ENCODE results near the gene DNMT3L.
A peak's percentile ranks its signal among the peaks of the same experiment; 100 is the strongest.
"Not testable (repeated sequence)": the region's sequence is repeated elsewhere in the genome, so short reads cannot be mapped to it uniquely, and the experiment has no call there.

Gene DNMT3L

GRCh38 chr21:44275041-44275440 is 13.3 kb upstream of the DNMT3L start:
- no peak for DNase-seq

- DNase-seq, result no peak
These were observed 11.3 kb upstream of the DNMT3L start for GRCh38 chr21:44273046-44273445.

GRCh38 chr21:44272284-44272858 is 10.7 kb upstream of the DNMT3L start:
- DNase-seq, result no peak

DNA sequence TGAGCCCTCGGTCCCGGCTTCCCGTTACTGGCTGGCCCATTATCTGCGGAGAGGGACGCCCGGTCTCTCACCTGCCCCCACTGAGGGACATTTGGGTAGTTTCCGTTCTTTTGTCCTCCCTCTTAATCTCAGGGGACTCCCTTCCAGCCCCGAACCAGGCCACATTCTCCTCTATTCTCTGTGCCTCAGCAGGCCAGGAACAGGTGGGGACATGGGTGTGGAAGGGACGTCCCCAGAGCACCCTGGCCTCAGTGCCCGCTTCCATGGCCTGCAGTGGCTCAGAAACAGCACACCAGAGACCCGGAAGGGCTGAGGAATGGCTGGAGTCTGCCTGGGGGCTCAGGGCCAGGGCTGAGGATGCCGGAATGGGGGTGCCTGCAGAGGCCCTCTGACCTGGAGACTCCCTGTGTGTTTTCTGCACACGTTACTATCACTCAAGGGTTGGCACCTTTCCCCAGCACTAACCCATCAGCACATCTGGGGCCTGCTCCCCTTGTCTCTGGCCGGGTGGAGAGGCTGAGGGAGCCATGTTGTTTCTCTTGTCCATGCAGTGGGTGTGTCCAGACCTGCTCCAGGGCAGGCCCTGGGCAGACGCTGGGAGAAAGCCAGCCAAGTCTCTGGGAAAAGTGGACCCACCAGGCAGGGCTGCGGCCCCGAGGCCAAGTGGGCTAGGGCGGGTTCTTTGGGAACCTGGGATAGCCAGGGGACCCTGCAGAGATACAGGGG is 10.0 kb upstream of the DNMT3L start:
- DNase-seq, result no peak

- DNase-seq, result no peak
These were observed 7.4 kb upstream of the DNMT3L start for GRCh38 chr21:44269090-44269489.

- DNase-seq, result peak; percentile 37
These were observed 6.0 kb upstream of the DNMT3L start for GRCh38 chr21:44267655-44268142.

GRCh38 chr21:44265734-44266270 is 4.1 kb upstream of the DNMT3L start:
- no peak for DNase-seq

DNA sequence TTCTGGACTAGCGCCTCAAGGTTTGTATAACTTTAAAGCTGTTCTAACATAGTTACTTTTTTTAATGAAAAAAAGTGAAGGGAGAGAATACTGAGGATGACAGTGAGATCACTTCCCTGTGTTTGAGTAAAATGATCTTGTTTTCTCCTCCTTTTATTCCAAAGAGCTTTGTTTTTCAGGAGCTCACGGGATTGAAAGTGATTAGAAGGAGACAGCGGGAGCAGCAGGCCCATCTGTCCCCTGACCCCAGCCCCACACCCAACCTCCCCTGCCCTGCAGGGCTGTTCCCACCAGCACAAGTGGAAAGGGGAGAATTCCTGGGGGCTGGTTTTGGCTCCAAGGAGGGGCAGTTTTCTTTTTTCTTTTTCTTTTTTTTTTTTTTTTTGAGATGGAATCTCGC is 2.1 kb upstream of the DNMT3L start:
- DNase-seq, result no peak

- no peak for DNase-seq
These were observed 1.6 kb upstream of the DNMT3L start for GRCh38 chr21:44263221-44263760.

DNA sequence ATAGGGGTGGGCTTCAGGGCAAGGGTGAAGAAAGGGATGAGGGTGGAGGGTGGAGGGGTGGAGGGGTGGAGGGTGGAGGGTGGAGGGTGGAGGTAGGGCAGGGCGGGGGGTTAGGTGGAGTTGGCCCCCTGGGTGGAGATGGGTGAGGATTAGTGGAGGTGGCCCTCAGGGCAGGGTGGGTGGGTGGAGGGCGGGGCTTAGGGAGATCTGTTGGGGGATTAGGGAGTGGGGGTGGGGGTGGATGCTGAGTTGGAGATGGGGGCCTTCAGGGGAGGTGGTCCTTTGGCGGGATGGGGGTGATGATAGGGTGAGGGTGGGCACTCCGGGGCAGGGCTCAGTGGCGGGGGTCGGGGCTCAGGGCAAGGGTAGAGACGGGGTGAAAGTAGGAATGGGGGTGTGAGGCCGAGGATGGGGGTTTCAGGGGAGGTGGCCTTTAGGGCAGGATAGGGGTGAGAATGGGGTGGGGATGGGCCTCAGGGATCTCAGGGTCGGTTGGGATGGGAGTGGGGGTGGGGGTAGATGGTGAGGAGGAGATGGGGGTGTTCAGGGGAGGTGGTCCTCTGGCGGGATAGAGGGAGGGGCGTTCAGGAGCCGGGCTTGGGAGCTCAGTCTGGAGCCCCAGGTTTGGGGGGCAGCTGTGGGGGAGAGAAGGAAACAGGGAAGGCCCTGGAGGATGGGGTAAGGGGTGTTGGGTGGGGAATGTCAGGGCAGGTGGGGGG is 800 bp upstream of the DNMT3L start:
- DNase-seq, result no peak

DNA sequence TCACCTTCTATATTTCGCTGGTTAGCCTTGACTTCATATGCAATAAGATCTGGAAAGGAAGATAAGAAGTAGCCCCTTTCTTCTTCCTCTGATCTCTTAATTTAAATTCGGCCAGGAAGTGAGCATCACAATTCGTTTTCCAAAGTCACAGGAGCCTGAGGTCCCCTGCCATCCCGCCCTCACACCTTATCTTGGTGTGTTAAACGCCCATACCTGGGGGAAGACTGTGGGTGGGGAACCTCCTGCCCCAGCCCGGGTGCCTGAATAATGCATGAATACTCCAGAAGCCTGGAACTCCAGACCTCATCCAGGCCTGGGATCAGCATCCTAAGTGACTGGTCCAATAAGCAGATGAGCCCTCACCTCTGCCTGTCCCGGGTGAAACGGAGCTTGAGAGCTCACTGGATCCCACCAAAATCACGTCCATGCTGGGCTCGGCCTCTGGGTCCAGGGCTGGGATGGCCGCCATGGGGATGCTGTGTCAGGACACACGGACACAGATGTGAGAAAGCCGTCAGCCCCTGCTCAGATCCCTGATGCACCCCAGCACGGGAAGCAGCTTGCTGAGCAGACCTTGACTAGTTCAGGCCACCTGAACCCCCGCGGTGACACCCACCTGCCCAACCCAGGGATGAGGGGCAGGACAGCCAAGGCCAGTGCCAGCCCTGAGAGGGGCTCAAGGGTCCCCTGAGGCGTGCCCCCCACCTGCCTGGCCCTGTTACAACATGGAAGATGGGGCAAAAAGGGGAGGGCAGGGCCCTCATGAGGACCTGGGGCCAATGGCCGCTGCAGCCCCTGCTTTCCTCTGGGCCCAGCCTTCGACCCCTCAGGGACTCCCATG is 686 bp downstream of the DNMT3L start:
- DNase-seq, result no peak

GRCh38 chr21:44260066-44260465 is 1.6 kb downstream of the DNMT3L start:
- no peak for DNase-seq

DNA sequence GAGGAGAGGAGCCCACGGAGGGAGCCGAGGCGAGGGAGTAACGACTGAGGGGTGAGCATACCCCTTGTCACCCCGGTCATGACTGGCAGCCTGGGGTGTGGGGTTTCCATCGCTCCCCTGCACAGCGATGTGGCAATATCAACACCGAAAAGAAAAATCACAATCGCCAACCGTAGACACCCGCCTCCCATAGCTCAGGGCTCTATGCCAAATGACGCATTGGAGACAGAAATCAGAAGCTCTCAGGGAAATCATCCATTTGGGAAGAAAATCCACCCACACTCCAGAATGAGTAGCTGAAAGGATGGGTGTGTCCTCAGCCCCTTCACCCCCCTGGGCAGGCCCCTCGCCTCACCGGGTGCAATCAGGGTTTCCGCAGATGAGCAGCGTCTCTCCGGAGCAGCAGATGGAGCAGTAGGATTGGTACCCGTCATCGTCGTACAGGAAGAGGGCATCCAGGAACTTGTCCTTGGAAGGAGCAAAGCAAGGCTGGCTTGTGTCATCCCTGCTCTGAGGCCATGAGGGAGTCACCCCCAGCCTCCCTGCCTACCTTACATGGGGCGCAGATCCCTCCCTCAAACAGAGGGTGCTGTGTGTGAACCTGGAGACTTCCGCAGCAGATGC is 2.5 kb downstream of the DNMT3L start:
- DNase-seq, result no peak

- no peak for DNase-seq
These were observed 3.5 kb downstream of the DNMT3L start for GRCh38 chr21:44258056-44258725.

DNA sequence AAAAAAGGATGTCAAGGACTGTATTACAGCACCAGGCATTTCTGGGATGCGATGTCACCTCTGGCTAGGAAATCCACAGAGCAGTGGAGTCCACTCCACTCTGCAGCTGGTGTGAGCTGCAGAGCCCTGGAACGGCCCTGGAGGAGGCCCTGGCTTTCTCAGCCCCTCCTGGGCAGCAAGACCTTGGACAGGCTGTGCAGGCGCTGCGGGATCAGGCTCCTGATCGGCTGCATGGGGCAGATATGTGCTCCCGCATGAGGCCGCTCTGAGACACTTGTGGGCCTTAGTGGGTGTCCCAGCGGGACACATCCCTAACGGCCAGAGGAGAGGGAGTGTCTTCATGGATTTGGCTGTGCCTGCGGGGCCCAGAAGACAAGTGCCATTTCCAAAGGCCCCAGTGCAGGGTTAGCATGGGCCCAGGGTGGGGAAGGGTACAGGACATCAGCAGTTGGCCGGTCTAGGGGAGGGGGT is 6.2 kb downstream of the DNMT3L start:
- DNase-seq, result no peak

GRCh38 chr21:44253832-44254710 is 7.6 kb downstream of the DNMT3L start:
- DNase-seq, result no peak

DNA sequence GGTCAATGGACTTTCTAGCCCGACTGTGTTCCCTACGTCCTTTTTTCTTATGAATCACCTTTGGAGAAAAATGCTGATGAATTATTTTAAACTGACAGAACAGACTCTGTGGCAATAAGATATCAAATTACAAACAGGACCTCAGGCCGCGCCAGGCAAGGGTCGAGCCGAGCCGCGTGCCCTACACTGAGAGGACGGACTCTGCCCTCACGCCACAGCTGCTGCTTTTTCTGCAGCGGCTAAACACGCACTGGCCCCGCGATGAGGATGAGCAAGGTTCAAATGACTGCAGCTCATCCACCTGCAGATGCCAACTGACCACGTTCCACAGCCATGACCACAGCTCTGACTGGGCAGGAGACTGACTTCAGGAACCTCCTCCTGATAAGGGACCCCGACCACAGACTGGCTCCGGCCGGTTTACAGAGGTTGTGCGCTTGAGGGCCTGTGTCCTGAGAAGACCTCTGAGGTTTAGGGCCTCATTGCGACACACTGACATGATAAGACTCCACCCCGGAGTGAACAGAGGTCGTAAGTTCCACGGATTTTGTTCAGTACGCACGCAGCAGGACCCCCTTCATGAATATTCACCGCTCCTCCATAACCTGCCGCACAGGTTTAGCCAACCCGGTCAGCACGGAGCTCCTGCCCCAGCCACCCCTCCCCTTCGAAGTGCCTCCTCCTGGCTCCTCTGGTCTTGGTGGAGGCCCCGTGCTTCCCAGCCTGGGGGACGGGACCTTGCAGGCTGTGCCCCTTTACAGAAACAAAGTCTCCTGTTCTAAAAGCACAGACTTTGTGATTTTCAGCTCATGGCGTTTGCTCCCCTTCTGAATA is 12.3 kb downstream of the DNMT3L start:
- DNase-seq, result not testable (repeated sequence)

DNA sequence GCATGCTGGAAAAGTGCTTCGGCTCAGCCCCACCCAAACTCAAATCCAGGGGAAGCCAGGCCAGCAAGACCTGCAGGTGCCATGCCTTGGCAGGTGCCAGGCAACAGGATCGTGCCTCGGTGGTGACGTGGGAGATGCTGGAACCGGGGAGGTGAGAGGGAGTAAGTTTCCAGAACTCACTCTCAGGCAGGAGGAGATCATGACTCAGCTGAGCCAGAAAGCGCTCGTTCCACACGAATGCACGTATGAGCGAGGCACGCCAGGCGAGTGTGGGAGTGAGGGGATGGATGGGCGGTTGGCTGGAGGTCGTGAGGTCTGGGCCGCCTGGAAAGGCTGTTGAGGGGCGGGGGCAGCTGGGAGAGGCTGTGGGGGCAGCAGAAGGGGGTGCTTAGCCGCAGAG is 13.8 kb downstream of the DNMT3L start:
- DNase-seq, result not testable (repeated sequence)

DNA sequence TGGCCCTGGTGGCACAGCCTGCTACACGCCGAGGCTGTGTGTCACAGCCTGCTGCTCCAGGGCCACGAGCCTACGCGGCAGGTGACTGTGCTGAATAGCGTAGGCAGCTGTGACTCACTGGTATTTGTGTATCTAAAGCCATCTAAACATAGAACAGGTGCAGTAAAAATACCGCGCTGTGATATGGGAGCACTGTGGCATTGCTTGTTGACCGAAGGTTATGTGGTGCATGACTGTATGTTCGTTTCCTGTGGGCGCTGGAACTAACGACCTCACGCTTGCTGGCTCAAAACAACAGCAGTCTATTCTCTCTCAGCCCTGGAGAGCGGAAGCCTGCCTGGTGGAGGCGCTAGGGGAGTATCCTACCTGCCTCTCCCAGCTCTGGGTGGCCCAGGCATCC is 17.7 kb downstream of the DNMT3L start:
- not testable (repeated sequence) for DNase-seq

All from hematopoietic multipotent progenitor cell treated with erythropoietin and hydrocortisone succinate and interleukin-3 and kit ligand, for 6 days (in vitro differentiated cells).